Smooth muscle cell (in vitro differentiated cells): ENCODE results near the gene EMC6. TPM values are rescaled to one million over a fixed set of nuclear protein-coding genes. Genes with fewer than 3 reads are reported as not detected.

Experiments
- DNase-seq: peaks from one replicate; lab custom pipeline; 2025; ENCODE audit not compliant: unreplicated experiment; lab: John Stamatoyannopoulos, UW
- H2AFZ ChIP-seq: fragments of 200-600 bp; sonication (generic); 2 replicates; pipeline ENCODE4 v1.6.0; 2016; ENCODE audit warnings: antibody characterized with exemption, low read depth, mild to moderate bottlenecking
- H3F3A ChIP-seq: fragments of 200-600 bp; sonication (generic); 2 replicates; pipeline ENCODE4 v1.6.0; 2017; ENCODE audit warnings: antibody characterized with exemption, low read depth
- H3K27ac ChIP-seq: fragments of 200-600 bp; sonication (generic); 2 replicates; pipeline ENCODE4 v1.5.1; 2016; ENCODE audit warnings: low read depth, mild to moderate bottlenecking
- H3K27me3 ChIP-seq: fragments of 200-600 bp; sonication (generic); 2 replicates; pipeline ENCODE4 v1.6.1; 2016; ENCODE audit warnings: low read depth, mild to moderate bottlenecking
- H3K36me3 ChIP-seq: fragments of 200-600 bp; sonication (generic); 2 replicates; pipeline ENCODE4 v1.5.1; 2016; ENCODE audit warnings: low read depth
- H3K4me1 ChIP-seq: fragments of 200-600 bp; sonication (generic); 2 replicates; pipeline ENCODE4 v1.5.1; 2016; ENCODE audit warnings: low read depth
- H3K4me2 ChIP-seq: fragments of 200-600 bp; sonication (generic); 2 replicates; pipeline ENCODE4 v1.6.0; 2016; ENCODE audit warnings: mild to moderate bottlenecking
- H3K4me3 ChIP-seq: fragments of 200-600 bp; sonication (generic); 2 replicates; pipeline ENCODE4 v1.5.1; 2016; ENCODE audit warnings: mild to moderate bottlenecking
- H3K79me2 ChIP-seq: fragments of 200-600 bp; sonication (generic); 2 replicates; pipeline ENCODE4 v1.6.0; 2016; ENCODE audit warnings: low read depth, mild to moderate bottlenecking
- H3K9ac ChIP-seq: fragments of 200-600 bp; sonication (generic); 2 replicates; pipeline ENCODE4 v1.6.0; 2016; ENCODE audit warnings: low read depth
- H3K9me3 ChIP-seq: fragments of 200-600 bp; sonication (generic); replicated peaks from 2 replicates; pipeline ENCODE4 v1.5.1; 2016; ENCODE audit warnings: low read depth
- H4K20me1 ChIP-seq: fragments of 200-600 bp; sonication (generic); 2 replicates; pipeline ENCODE4 v1.6.0; 2016; ENCODE audit warnings: low read depth
- WGBS: methylation state at CpG from one replicate; pipeline ENCODE4 v1.1.7; 2016; ENCODE audit warnings: low lambda C conversion rate; 5-methylcytosine and 5-hydroxymethylcytosine counted together
- polyA plus RNA-seq: library from polyadenylated mRNA; unstranded; fragments of >200 nt; fragmentation: Nextera tagmentation; extraction: Ambion mirVana; gene quantifications from 2 replicates; pipeline ENCODE4 v1.2.1, GENCODE V29; 2016
- total RNA-seq: library from RNA; depleted of rRNA; stranded (reverse); fragments of >200 nt; gene quantifications from 2 replicates; pipeline ENCODE4 v1.2.3, GENCODE V29; 2014
- TF ChIP-seq, protein P1 (sequence below): fragments of 200-600 bp; sonication (generic); IDR thresholded peaks from 2 replicates; pipeline ENCODE4 v1.5.1; 2017; ENCODE audit warnings: borderline replicate concordance, mild to moderate bottlenecking, antibody characterized with exemption; ENCODE audit not compliant: insufficient read depth, poor library complexity, severe bottlenecking

The EMC6 gene
- total and polyA plus RNA-seq, 2 experiments from 2014 or later = 59.7 to 123 TPM

DNA sequence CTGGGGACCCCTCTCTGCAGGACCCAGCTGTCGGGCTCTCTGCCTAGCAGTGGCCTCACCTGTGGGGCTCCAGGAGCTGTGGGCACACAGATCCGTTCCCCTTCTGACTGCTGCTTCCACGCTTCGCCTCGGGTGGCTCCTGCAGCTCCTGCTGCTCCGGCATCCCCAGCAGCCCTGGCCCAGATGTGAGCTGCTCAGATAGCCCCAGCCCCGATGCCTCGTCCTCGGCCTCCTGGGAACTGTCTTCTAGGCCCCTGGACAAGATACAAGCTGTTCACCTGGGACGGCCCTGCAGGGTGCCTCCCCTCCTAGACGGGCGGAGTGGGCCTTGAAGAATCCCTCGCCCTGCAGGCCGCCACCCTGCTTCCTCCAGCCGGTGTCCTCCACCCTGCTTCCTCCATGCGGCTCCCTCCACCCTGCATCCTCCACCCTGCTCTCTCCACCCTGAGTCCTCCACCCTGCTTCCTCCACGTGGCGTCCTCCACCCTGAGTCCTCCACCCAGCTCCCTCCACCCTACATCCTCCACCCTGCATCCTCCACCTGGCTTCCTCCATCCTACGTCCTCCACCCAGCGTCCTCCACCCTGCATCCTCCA lies 11.0 kb downstream of the EMC6 start:
- no peak overlapping the region for H2AFZ ChIP-seq
- no peak overlapping the region for H3K4me3 ChIP-seq
- H3K27me3 ChIP-seq = no peaks in the 10 kb centered on the region
- no peak overlapping the region for H3K4me2 ChIP-seq
- no peak overlapping the region for H3K9ac ChIP-seq
- TF ChIP-seq, protein P1, sequence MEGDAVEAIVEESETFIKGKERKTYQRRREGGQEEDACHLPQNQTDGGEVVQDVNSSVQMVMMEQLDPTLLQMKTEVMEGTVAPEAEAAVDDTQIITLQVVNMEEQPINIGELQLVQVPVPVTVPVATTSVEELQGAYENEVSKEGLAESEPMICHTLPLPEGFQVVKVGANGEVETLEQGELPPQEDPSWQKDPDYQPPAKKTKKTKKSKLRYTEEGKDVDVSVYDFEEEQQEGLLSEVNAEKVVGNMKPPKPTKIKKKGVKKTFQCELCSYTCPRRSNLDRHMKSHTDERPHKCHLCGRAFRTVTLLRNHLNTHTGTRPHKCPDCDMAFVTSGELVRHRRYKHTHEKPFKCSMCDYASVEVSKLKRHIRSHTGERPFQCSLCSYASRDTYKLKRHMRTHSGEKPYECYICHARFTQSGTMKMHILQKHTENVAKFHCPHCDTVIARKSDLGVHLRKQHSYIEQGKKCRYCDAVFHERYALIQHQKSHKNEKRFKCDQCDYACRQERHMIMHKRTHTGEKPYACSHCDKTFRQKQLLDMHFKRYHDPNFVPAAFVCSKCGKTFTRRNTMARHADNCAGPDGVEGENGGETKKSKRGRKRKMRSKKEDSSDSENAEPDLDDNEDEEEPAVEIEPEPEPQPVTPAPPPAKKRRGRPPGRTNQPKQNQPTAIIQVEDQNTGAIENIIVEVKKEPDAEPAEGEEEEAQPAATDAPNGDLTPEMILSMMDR = no peak
- no peaks in the 10 kb centered on the region for H3K9me3 ChIP-seq
- H3K4me1 ChIP-seq = no peaks in the 10 kb centered on the region
- no peaks in the 10 kb centered on the region for H3K79me2 ChIP-seq
- DNase-seq = no peak
- no peak overlapping the region for H3K27ac ChIP-seq
- no peaks in the 10 kb centered on the region for H4K20me1 ChIP-seq
- WGBS = 87% methylated on average over 18 of the region's 20 CpGs
- no peaks in the 10 kb centered on the region for H3K36me3 ChIP-seq
- no peaks in the 10 kb centered on the region for H3F3A ChIP-seq

DNA sequence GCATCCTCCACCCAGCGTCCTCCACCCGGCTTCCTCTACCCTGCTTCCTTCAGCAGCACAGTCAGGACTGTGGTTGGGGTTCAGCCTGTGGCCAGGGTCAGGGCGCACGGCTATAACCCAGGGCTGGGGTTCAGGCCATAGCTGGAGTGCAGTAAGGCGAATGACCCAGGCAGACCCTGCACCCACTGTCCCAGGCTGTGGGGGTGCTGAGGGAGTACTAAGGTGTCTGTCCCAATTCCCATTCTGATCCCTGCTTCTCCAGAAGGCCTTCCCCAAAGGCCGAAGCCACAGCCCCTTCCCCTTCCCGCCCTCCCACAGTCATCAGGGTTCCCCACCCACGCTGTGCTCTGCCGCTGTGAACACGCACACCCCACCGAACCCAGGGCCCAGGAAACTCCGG lies 12.4 kb downstream of the EMC6 start:
- Histone ChIP-seq H2AFZ (no peak overlapping the region), H3K9me3 (no peaks in the 10 kb centered on the region), H3K9ac (no peak overlapping the region), H4K20me1 (no peaks in the 10 kb centered on the region), H3K27me3 (no peaks in the 10 kb centered on the region), H3K4me1 (no peaks in the 10 kb centered on the region), H3K4me3 (no peak overlapping the region), H3K4me2 (no peak overlapping the region), H3F3A (no peaks in the 10 kb centered on the region), H3K36me3 (no peaks in the 10 kb centered on the region), H3K79me2 (no peaks in the 10 kb centered on the region), H3K27ac (no peak overlapping the region)
- TF ChIP-seq, protein P1 = no peak
- no peak for DNase-seq
- WGBS = 93% methylated on average over 12 of the region's 12 CpGs

DNA sequence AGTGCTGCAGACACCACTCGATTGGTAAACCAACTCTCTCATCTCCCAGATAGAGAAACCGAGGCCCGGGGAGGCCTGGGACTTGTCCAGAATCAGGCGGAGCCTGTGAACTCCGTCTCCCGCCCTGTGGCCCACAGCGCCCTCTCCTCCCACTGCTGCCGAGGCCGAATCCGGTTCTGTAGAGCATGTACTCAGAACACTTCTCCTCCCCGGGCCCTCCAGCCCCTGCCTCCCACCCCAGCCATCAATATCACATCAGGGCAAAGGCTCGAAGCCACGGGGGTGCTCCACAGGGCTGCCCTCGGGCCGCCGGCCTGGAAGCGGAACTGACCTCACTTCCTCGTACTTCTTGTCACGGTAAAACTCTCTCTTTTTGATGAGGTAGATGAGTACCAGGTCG lies 13.0 kb downstream of the EMC6 start:
- Histone ChIP-seq H3K4me2 (no peak overlapping the region), H4K20me1 (no peaks in the 10 kb centered on the region), H2AFZ (no peak overlapping the region), H3K4me1 (no peaks in the 10 kb centered on the region), H3K79me2 (no peaks in the 10 kb centered on the region), H3K27me3 (no peaks in the 10 kb centered on the region), H3K27ac (no peak overlapping the region), H3F3A (no peaks in the 10 kb centered on the region), H3K36me3 (no peaks in the 10 kb centered on the region), H3K9ac (no peak overlapping the region), H3K4me3 (no peak overlapping the region), H3K9me3 (no peaks in the 10 kb centered on the region)
- 89% methylated on average over 20 of the region's 20 CpGs for WGBS
- TF ChIP-seq, protein P1 = no peak
- no peak for DNase-seq

DNA sequence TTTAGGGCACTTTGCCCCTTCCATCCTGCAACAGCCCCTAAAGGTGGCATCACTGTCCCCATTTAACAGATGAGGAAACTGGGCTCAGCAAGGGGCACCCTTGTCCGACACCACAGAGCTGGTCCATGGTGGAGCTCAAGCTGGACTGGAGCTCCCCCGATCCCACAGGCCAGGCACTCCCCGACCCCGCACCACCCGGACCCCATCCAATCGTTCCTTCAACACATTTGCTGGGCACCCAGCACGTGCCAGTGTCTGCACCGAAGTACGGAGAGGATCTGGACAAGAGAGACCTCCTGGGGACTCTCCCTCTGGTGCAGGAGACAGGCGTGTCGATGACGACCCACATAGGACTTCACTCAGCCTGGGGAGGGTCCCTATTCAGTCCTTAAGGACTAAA lies 13.4 kb downstream of the EMC6 start:
- H3K4me1 ChIP-seq = no peaks in the 10 kb centered on the region
- no peaks in the 10 kb centered on the region for H3K79me2 ChIP-seq
- no peaks in the 10 kb centered on the region for H3K36me3 ChIP-seq
- H3K4me3 ChIP-seq = no peak overlapping the region
- H3K27me3 ChIP-seq = no peaks in the 10 kb centered on the region
- H3K9me3 ChIP-seq = no peaks in the 10 kb centered on the region
- no peak overlapping the region for H3K9ac ChIP-seq
- 95% methylated on average over 12 of the region's 12 CpGs for WGBS
- no peaks in the 10 kb centered on the region for H4K20me1 ChIP-seq
- TF ChIP-seq, protein P1 = no peak
- H3F3A ChIP-seq = no peaks in the 10 kb centered on the region
- no peak overlapping the region for H3K4me2 ChIP-seq
- DNase-seq = no peak
- no peak overlapping the region for H2AFZ ChIP-seq
- no peak overlapping the region for H3K27ac ChIP-seq
